H9 (cell line): ENCODE data around the gene ZP1. TPM values are rescaled to one million over a fixed set of nuclear protein-coding genes. Genes with fewer than 3 reads are reported as not detected.
A peak's percentile ranks its signal among the peaks of the same experiment; 100 is the strongest.

ENCODE experiments used
- DNase-seq: peaks from one replicate; pipeline ENCODE4 v3.0.0-alpha.2; 2017
- H2AFZ ChIP-seq: one replicate; pipeline ENCODE4 v1.6.1; 2013; ENCODE audit warnings: mild to moderate bottlenecking, low read length, control low read depth, moderate library complexity
- H2AK5ac ChIP-seq: 2 replicates; pipeline ENCODE4 v1.6.1; 2013; ENCODE audit warnings: low read length, control low read depth, mixed read lengths; ENCODE audit not compliant: insufficient read length
- H2BK120ac ChIP-seq: one replicate; pipeline ENCODE4 v1.6.1; 2013; ENCODE audit warnings: low read depth, mild to moderate bottlenecking, low read length, control low read depth, inconsistent platforms; ENCODE audit not compliant: poor library complexity, severe bottlenecking
- H2BK12ac ChIP-seq: 2 replicates; pipeline ENCODE4 v1.6.1; 2013; ENCODE audit warnings: low read length, control low read depth, mixed read lengths, low read depth; ENCODE audit not compliant: insufficient read length
- H2BK15ac ChIP-seq: 2 replicates; pipeline ENCODE4 v1.6.1; 2013; ENCODE audit warnings: low read depth, low read length, control low read depth
- H2BK20ac ChIP-seq: one replicate; pipeline ENCODE4 v1.6.1; 2013; ENCODE audit warnings: low read depth, mild to moderate bottlenecking, low read length, control low read depth, inconsistent platforms; ENCODE audit not compliant: poor library complexity, severe bottlenecking
- H2BK5ac ChIP-seq: 2 replicates; pipeline ENCODE4 v1.6.1; 2013; ENCODE audit warnings: low read length, control low read depth, mixed read lengths; ENCODE audit not compliant: insufficient read length
- H3K14ac ChIP-seq: 2 replicates; pipeline ENCODE4 v1.6.1; 2013; ENCODE audit warnings: low read length, control low read depth; ENCODE audit not compliant: insufficient read depth
- H3K18ac ChIP-seq: 2 replicates; pipeline ENCODE4 v1.6.1; 2013; ENCODE audit warnings: low read depth, mild to moderate bottlenecking, mixed read lengths, low read length, control low read depth; ENCODE audit not compliant: insufficient read length
- H3K23ac ChIP-seq: 2 replicates; pipeline ENCODE4 v1.6.1; 2013; ENCODE audit warnings: low read length, control low read depth, mixed read lengths, low read depth; ENCODE audit not compliant: insufficient read length
- H3K23me2 ChIP-seq: 2 replicates; pipeline ENCODE4 v1.6.1; 2013; ENCODE audit warnings: low read depth, mild to moderate bottlenecking, mixed read lengths, low read length, control low read depth; ENCODE audit not compliant: insufficient read length, poor library complexity, severe bottlenecking
- H3K27ac ChIP-seq: 2 replicates; pipeline ENCODE4 v1.5.1; 2013; ENCODE audit warnings: low read length, control low read depth, mixed read lengths, low read depth; ENCODE audit not compliant: insufficient read length
- H3K27me3 ChIP-seq: 2 replicates; pipeline ENCODE4 v1.6.1; 2013; ENCODE audit warnings: low read length, control low read depth, inconsistent platforms; ENCODE audit not compliant: insufficient read depth
- H3K4ac ChIP-seq: 2 replicates; pipeline ENCODE4 v1.6.1; 2013; ENCODE audit warnings: low read depth, mild to moderate bottlenecking, control low read depth, inconsistent platforms, low read length, moderate library complexity
- H3K4me1 ChIP-seq: 2 replicates; pipeline ENCODE4 v1.6.1; 2013; ENCODE audit warnings: low read length, control low read depth, inconsistent platforms; ENCODE audit not compliant: insufficient read depth
- H3K4me2 ChIP-seq: 2 replicates; pipeline ENCODE4 v1.6.1; 2013; ENCODE audit warnings: low read length, control low read depth, mixed read lengths; ENCODE audit not compliant: insufficient read length, insufficient read depth
- H3K56ac ChIP-seq: 2 replicates; pipeline ENCODE4 v1.6.1; 2013; ENCODE audit warnings: low read depth, mild to moderate bottlenecking, mixed read lengths, low read length, control low read depth; ENCODE audit not compliant: insufficient read length
- H3K79me1 ChIP-seq: 2 replicates; pipeline ENCODE4 v1.6.1; 2013; ENCODE audit warnings: low read depth, mild to moderate bottlenecking, moderate library complexity, low read length, control low read depth, inconsistent platforms; ENCODE audit not compliant: insufficient read depth, poor library complexity, severe bottlenecking
- H3K79me2 ChIP-seq: 2 replicates; pipeline ENCODE4 v1.6.1; 2013; ENCODE audit warnings: low read length, control low read depth, inconsistent platforms; ENCODE audit not compliant: insufficient read depth
- H3K9ac ChIP-seq: 2 replicates; pipeline ENCODE4 v1.6.1; 2013; ENCODE audit warnings: low read length, control low read depth, mixed read lengths; ENCODE audit not compliant: insufficient read length; ENCODE audit errors: extremely low read depth
- H3K9me3 ChIP-seq: one replicate; pipeline ENCODE4 v1.6.1; 2013; ENCODE audit warnings: low read depth, low read length, inconsistent platforms; ENCODE audit not compliant: control insufficient read depth
- H3T11ph ChIP-seq: one replicate; pipeline ENCODE4 v1.6.1; 2013; ENCODE audit warnings: mild to moderate bottlenecking, low read length, control low read depth, inconsistent platforms
- H4K20me1 ChIP-seq: one replicate; pipeline ENCODE4 v1.6.1; 2013; ENCODE audit not compliant: control insufficient read depth, insufficient read length, insufficient read depth
- H4K5ac ChIP-seq: 2 replicates; pipeline ENCODE4 v1.6.1; 2013; ENCODE audit warnings: low read depth, mild to moderate bottlenecking, mixed read lengths, low read length, control low read depth; ENCODE audit not compliant: insufficient read length
- H4K8ac ChIP-seq: replicated peaks from 2 replicates; pipeline ENCODE4 v1.6.1; 2013; ENCODE audit warnings: low read length, control low read depth, mixed read lengths, low read depth; ENCODE audit not compliant: insufficient read length
- H4K91ac ChIP-seq: 2 replicates; pipeline ENCODE4 v1.6.1; 2013; ENCODE audit warnings: low read depth, mild to moderate bottlenecking, moderate library complexity, mixed read lengths, low read length, control low read depth; ENCODE audit not compliant: insufficient read length
- H3K27ac Mint-ChIP-seq, 3 experiments: 2 replicates in 2 of 3; 3 replicates in 1 of 3; pipeline ENCODE4 v1.8.0; 2020 to 2021; ENCODE audit warnings: mixed read lengths in 3 of 3, mild to moderate bottlenecking in 1 of 3, moderate library complexity in 1 of 3
- H3K27me3 Mint-ChIP-seq: 2 replicates; pipeline ENCODE4 v1.8.0; 2021; ENCODE audit warnings: low read depth, mild to moderate bottlenecking, moderate library complexity, mixed read lengths
- H3K36me3 Mint-ChIP-seq, 3 experiments: 2 replicates in 2 of 3; 3 replicates in 1 of 3; pipeline ENCODE4 v1.8.0; 2020 to 2021; ENCODE audit warnings: low read depth in 3 of 3, mixed read lengths in 3 of 3; ENCODE audit not compliant: insufficient read depth in 1 of 3
- H3K4me1 Mint-ChIP-seq, 2 experiments: 2 replicates each; pipeline ENCODE4 v1.8.0; 2020; ENCODE audit warnings: mixed read lengths in 2 of 2
- H3K4me3 Mint-ChIP-seq, 2 experiments: 2 replicates in 1 of 2; 3 replicates in 1 of 2; pipeline ENCODE4 v1.8.0; 2020 to 2021; ENCODE audit warnings: mild to moderate bottlenecking in 2 of 2, mixed read lengths in 2 of 2, moderate library complexity in 1 of 2
- H3K9me3 Mint-ChIP-seq, 2 experiments: 2 replicates in 1 of 2; 3 replicates in 1 of 2; pipeline ENCODE4 v1.8.0; 2020; ENCODE audit warnings: mild to moderate bottlenecking in 2 of 2, mixed read lengths in 2 of 2, moderate library complexity in 1 of 2
- WGBS: extraction: QIAGEN DNeasy Blood & Tissue Kit; methylation state at CpG from one replicate; pipeline ENCODE4 v1.1.7; 2013; ENCODE audit warnings: missing lambda C conversion rate, low lambda C conversion rate, mixed read lengths; ENCODE audit not compliant: insufficient read length; ENCODE audit errors: extremely low coverage; 5-methylcytosine and 5-hydroxymethylcytosine counted together
- total RNA-seq: library from RNA; stranded (reverse); gene quantifications from 2 replicates; pipeline ENCODE4 v1.2.1, GENCODE V29; 2021
- TF ChIP-seq, protein P1 (sequence below): fragments of 200-600 bp; sonication (generic); conservative IDR thresholded peaks from 3 replicates; pipeline ENCODE4 v1.8.0; 2021; ENCODE audit warnings: antibody characterized with exemption, mild to moderate bottlenecking

ZP1 gene
- total RNA-seq, 1 experiment from 2014 or later = not detected

DNA sequence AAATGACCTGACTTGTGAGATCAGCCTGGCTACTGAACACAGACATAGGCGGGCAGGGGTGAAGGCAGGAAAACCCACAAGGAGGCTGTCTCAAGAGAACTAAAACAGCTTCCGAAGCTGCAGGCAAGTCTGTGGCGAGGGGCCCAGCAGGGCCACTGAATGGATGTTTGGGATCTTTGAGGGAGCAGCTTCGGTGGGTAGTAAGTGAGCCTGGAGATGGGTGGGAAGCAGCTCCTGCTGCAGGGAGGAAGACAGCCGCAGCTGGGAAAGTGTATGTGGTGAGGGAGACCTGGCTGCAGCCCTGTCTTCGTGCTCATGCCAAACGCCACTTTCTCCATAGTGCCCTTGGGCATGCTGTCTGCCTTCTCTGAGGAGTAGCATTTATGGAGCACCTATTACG, 22.0 kb upstream of the ZP1 start:
- WGBS = no CpG with 5 or more reads among the region's 8 CpGs
- peaks cover 24% of the 10 kb centered on the region; the same call in 1 of the 2 replicates for H3K79me2 ChIP-seq

More for the DNA sequence above, 22.0 kb upstream of the ZP1 start:
- peak overlapping the region in 1 of 3 experiments; percentile 30; a peak in 1 of 7 replicates for H3K27ac Mint-ChIP-seq
- H3K4me1 ChIP-seq = peaks cover 8% of the 10 kb centered on the region; the same call in 1 of the 2 replicates
- no peaks in the 10 kb centered on the region for H3K9me3 ChIP-seq
- H3T11ph ChIP-seq = no peak overlapping the region
- no peak overlapping the region for H3K4me2 ChIP-seq
- no peak overlapping the region for H4K91ac ChIP-seq
- peaks cover 32 to 41% of the 10 kb centered on the region in 2 experiments for H3K4me1 Mint-ChIP-seq
- H3K27me3 ChIP-seq = no peaks in the 10 kb centered on the region
- no peaks in the 10 kb centered on the region for H3K27me3 Mint-ChIP-seq
- H3K9ac ChIP-seq = no peak overlapping the region
- H3K56ac ChIP-seq = no peak overlapping the region
- H3K27ac ChIP-seq = no peak overlapping the region
- H3K36me3 Mint-ChIP-seq = peaks cover 34 to 59% (median 36%) of the 10 kb centered on the region in 3 experiments
- no peak overlapping the region for H3K23ac ChIP-seq
- no peak overlapping the region for H2AK5ac ChIP-seq
- H3K79me1 ChIP-seq = no peaks in the 10 kb centered on the region
- no peak overlapping the region for H2BK20ac ChIP-seq
- no peaks in the 10 kb centered on the region for H4K20me1 ChIP-seq
- DNase-seq = no peak
- H3K18ac ChIP-seq = no peak overlapping the region
- H4K8ac ChIP-seq = no peak overlapping the region
- H4K5ac ChIP-seq = no peak overlapping the region
- no peaks in the 10 kb centered on the region; a peak in 1 of 5 replicates for H3K9me3 Mint-ChIP-seq
- H3K14ac ChIP-seq = no peak overlapping the region
- H2BK12ac ChIP-seq = no peak overlapping the region
- H2AFZ ChIP-seq = no peak overlapping the region
- no peak overlapping the region for H2BK120ac ChIP-seq
- no peak overlapping the region for H3K4ac ChIP-seq
- H2BK5ac ChIP-seq = no peak overlapping the region
- peak overlapping the region; percentile 91 to 95; a peak in 3 of 5 replicates for H3K4me3 Mint-ChIP-seq
- peaks cover 14% of the 10 kb centered on the region for H3K23me2 ChIP-seq
- no peak overlapping the region for H2BK15ac ChIP-seq
- TF ChIP-seq, protein P1, sequence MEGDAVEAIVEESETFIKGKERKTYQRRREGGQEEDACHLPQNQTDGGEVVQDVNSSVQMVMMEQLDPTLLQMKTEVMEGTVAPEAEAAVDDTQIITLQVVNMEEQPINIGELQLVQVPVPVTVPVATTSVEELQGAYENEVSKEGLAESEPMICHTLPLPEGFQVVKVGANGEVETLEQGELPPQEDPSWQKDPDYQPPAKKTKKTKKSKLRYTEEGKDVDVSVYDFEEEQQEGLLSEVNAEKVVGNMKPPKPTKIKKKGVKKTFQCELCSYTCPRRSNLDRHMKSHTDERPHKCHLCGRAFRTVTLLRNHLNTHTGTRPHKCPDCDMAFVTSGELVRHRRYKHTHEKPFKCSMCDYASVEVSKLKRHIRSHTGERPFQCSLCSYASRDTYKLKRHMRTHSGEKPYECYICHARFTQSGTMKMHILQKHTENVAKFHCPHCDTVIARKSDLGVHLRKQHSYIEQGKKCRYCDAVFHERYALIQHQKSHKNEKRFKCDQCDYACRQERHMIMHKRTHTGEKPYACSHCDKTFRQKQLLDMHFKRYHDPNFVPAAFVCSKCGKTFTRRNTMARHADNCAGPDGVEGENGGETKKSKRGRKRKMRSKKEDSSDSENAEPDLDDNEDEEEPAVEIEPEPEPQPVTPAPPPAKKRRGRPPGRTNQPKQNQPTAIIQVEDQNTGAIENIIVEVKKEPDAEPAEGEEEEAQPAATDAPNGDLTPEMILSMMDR = no peak
